Stimulated activated CD8-positive, alpha-beta memory T cell treated with anti-CD3 and anti-CD28 coated beads, Interleukin-4, amount 100 ng/mL, for 1 hour (primary cell): ENCODE measurements around the gene PHLDB2.

ENCODE experiments used
- DNase-seq, 2 donors: peaks; one replicate each; pipeline ENCODE4 v3.0.0-alpha.2; 2020; ENCODE audit warnings: low read depth in 2 of 2, low spot score in 1 of 2

The PHLDB2 gene

GRCh38 chr3:111882194-111882593, 23.1 kb downstream of the PHLDB2 start:
- no peak for DNase-seq

DNA sequence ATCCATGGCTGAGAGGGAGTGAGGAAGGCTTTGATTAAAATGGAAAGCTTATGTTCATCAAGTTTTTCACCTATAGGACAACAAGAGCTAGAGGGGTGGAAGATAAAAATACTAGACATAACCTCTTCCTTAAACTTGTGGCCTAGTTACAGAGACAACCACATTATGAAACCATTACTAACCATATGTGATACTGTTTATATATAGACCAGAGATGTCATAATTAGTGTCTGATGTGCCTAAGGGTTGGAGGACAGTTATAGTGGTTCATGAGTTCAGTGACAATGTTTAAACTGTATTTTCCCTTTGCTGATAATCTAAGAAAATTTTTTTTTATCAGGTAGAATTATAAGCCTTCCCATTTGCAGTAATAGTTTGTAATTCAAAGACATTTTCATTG, 23.7 kb downstream of the PHLDB2 start:
- DNase-seq: no peak

DNA sequence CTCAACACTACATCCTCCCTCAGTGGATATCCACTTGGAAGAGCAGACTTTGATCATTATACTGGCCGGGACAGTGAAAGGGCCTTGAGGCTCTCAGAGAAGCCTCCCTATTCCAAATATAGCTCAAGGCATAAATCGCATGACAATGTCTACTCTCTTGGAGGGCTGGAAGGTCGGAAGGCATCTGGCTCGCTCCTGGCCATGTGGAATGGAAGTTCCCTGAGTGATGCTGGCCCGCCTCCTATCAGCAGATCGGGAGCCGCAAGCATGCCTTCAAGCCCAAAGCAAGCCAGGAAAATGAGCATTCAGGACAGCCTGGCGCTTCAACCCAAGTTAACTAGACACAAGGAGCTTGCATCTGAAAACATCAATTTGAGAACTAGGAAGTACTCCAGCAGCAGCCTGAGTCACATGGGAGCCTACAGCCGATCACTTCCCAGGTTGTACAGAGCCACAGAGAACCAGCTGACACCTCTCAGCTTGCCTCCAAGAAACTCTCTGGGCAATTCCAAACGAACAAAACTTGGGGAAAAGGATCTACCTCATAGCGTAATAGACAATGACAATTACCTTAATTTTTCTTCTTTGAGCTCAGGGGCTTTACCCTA, 25.4 kb downstream of the PHLDB2 start:
- DNase-seq: no peak

DNA sequence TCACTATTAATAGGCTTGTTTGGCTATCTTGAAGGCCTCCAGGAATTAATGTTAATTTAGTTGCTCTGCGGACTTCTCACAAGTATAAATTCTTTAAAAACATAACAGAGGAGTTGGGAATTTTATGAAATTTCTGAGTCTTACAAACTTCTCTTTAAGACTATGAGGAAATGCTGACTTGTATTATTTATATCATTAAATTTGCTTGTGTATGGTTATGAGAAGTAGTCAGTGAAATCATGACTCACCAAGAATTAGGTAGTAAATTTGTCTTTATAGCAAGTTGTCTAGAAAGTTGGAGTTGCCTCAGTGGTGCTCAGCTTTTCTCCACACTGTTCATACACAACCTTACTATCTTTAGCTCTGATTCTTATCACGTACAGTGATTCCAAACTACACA, 26.5 kb downstream of the PHLDB2 start:
- DNase-seq: no peak

- DNase-seq: no peak
These were observed 31.1 kb downstream of the PHLDB2 start for GRCh38 chr3:111890051-111890580.

DNA sequence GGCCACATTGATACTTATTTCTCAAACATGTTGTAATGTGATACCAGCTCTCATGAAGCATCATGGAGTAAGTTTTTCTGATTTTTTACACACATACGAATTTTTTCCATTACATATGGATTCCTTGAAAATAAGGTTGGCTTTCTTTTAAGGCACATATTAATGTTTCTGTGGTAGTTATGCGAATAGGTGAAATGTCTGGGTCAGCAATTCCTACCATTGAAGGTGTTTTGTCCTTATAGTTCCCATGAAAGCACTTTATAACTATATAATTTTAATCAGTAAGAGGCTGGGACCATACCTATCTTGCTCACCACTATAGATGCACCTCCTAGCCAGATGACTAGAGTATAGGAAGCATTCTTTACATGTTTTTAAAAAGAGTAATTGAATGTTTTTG, 33.0 kb downstream of the PHLDB2 start:
- no peak for DNase-seq

- no peak for DNase-seq
These were observed 36.0 kb downstream of the PHLDB2 start for GRCh38 chr3:111895071-111895470.

DNA sequence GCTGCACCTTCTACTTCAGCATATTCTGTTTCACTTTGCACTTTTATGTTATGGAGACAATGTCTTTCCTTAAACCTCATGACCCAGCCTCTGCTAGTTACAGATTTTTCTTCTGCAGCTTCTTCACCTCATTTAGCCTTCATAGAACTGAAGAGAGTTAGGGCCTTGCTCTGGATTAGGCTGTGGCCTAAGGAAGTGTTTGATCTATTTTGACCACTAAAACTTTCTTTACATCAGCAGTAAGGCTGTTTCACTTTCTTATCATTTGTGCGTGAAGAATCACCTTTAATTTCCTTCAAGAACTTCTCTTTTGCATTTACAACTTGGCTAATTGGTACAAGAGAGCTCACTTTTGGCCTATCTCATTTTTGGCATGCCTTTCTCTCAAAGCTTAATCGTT, 40.9 kb downstream of the PHLDB2 start:
- DNase-seq: no peak

- no peak for DNase-seq
These were observed 42.6 kb downstream of the PHLDB2 start for GRCh38 chr3:111901637-111902036.

GRCh38 chr3:111902534-111902933, 43.5 kb downstream of the PHLDB2 start:
- DNase-seq: no peak

DNA sequence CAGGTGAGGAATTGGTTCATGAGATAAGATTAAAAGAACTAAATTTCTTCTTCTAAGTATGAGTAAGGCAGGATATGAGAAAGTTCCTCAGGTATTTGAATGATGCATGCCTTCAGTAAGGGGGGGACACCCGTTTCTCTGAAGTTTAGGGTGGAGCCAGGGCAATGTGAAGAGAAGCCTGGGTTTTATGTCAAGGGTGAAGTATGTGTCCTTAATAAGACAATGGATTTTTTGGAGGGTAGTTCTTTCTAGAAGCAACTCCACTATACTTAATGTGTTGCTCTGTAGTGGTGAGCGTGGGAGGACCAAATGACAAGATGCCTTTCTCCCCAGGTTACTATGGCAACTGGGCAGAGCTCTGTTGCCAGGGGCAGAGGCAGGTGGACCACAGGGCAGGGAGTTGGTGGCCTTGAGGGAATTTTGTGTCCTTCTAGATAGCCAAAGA, 44.0 kb downstream of the PHLDB2 start:
- no peak for DNase-seq

DNA sequence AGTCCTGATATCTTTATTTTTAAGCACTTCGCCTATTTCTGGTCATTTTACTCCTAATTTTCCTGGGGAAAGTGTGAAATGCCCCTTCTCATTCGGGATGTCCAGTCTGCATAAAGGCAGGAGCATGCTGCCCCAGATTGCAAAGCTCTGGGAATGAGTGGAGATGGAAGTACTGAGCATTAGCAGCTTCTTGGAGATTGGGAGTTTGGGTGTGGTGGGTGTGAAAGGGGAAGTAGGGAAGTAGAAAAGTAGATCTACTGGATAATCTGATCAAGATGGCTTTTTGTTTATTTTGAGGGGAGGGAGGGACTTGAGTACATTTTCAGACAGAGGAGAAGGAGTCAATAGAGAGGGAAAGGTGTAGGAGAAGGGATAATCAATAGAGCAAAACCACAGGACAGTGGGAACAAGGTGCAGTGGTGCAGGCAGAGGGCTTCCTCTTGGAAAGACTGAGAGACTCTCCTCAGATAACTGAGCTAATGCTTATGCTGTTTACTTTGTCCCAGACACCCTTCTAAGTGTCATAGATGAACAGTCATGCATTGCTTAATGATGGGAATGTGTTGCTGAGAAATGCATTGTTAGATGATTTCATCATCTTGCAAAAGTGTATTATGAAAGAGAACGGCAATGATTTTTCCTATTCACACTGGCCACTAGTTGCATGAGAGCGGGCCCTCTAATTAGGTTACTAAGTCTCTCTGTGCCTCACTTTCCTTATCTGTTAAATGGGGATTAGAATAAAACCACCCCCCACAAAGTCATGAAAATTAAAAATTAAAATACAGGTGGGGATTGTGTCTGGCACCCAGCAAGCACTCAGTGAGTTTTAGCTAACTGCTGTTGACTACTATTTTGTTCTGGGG, 45.5 kb downstream of the PHLDB2 start:
- DNase-seq: no peak

- DNase-seq: no peak
These were observed 47.6 kb downstream of the PHLDB2 start for GRCh38 chr3:111906656-111907055.

GRCh38 chr3:111907151-111907550, 48.1 kb downstream of the PHLDB2 start:
- DNase-seq: no peak

DNA sequence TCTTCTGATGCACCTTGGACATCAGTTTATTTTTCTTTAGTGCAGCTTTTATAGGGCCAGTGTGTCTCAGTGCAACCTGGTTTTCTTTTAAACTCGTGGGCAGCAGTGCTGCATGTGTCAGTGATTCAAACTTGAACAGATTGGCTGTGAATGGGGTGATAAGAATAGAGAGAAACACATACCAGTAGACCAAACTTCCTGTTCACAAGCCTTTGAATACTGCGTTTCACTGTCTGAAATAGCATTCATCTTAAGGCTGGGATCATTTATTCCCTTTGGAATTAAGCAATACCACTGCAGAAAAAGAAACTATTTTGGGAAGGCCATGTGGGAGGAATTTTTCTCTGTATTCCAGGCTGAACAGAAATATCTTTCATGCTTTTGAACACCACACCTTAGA, 51.7 kb downstream of the PHLDB2 start:
- DNase-seq: no peak

DNA sequence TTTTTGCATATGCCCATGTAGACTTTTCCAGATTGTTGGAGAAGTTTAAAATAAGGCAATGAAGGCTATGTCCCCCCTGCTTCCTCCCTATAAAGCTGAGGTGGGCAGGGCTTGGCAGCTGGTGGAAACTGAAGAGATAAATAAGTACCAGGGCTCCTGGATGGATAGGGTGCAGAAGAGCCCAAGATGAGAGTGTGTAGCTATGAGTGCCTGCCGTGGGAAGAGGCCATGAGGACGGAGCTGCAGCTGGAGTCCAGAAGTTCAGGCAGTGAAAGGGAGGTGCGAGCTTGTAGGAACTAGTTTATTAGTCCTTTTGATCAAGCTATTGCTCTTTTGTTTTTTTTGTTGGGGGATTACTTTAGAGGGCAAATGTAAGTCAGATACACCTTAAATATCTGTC, 52.4 kb downstream of the PHLDB2 start:
- DNase-seq: no peak

DNA sequence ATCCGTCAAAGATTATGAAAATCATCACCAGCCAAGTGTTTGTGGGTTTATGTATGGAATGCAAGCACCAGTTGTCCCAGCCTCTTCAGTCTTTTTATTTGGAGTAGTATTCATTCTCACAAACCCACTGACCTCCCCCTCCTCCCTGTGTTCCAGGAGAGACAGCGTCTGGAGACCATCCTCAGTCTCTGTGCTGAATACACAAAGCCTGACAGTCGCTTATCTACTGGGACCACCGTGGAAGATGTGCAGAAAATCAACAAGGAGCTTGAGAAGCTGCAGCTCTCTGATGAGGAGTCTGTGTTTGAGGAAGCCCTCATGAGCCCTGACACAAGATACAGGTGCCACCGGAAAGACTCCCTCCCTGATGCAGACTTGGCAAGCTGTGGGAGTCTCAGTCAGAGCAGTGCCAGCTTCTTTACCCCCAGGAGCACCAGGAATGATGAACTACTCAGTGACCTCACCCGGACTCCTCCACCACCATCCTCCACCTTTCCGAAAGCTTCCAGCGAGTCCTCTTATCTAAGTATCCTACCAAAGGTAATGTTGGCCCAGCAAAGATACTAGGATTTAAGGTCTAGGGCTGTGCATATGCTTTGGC, 54.2 kb downstream of the PHLDB2 start:
- no peak for DNase-seq

- no peak for DNase-seq
These were observed 56.8 kb downstream of the PHLDB2 start for GRCh38 chr3:111915905-111916304.

DNA sequence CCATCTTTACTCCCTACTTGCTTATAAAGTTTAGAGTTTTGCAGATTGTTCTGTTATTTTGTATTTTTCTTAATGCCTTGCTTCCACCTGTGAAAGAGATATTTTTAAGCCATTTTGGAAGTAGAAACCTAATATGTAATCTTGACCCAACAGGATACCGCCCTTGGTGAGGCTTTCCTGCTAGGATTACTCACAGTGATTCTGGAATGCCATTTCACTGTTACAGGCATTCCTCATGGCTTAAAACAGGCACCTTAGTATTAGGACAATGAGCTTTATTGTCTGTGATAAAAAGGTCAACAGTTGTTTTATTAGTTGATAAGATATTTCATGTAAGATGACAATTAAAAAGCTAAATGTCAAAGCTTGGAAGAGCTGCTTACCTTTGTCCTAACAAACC, 58.2 kb downstream of the PHLDB2 start:
- DNase-seq: no peak

- no peak for DNase-seq
These were observed 60.5 kb downstream of the PHLDB2 start for GRCh38 chr3:111919370-111920065.

DNA sequence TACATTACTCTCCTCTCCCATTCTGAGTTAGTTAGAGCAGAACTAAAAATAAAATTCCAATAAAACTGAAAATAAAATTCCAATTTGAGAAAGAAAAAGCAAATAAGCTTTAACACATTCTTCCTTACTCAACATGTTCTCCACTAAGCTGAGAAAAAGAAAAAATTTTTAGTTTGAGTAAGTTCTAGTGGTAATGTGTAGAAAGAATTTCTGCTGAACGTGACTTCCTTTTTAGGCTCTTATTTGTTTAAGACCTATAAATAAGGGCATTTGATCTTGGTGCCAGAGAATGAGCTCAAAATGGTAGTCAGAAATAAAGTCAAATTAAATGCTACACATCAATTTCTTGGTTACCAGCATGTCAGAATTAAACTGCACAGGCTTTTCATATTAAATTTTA, 62.1 kb downstream of the PHLDB2 start:
- DNase-seq: no peak
